ENCODE measurements around the gene PXN. TPM values are rescaled to one million over a fixed set of nuclear protein-coding genes. Genes with fewer than 3 reads are reported as not detected.
"Not testable (repeated sequence)": the region's sequence is repeated elsewhere in the genome, so short reads cannot be mapped to it uniquely, and the experiment has no call there.

PXN gene
- total and polyA plus RNA-seq, 4 donors, result 6.0 to 13.1 (median 12.3) TPM

GRCh38 chr12:120237360-120238171 lies 28.0 kb downstream of the PXN start:
- Histone ChIP-seq H3K9me3 (ENCODE audit: control insufficient read depth in 4 of 4, low read length in 3 of 4) (no peaks in the 10 kb centered on the region), H3K36me3 (ENCODE audit: control insufficient read depth in 4 of 4, insufficient read depth in 3 of 4, low read depth in 1 of 4, low read length in 3 of 4) (no peaks in the 10 kb centered on the region), H3K9ac (ENCODE audit: low read depth in 1 of 2, low read length in 2 of 2) (no peak overlapping the region), H3K4me1 (ENCODE audit: control insufficient read depth in 4 of 4, insufficient read depth in 4 of 4, low read length in 3 of 4) (peaks cover 14 to 50% (median 34%) of the 10 kb centered on the region in 4 donors), H3K27me3 (ENCODE audit: control insufficient read depth in 4 of 4, insufficient read depth in 4 of 4, low read length in 3 of 4) (no peaks in the 10 kb centered on the region), H3K4me3 (ENCODE audit: low read depth in 1 of 3, low read length in 3 of 3) (no peak overlapping the region), H3K27ac (ENCODE audit: low read depth in 1 of 2, low read length in 2 of 2) (peak overlapping the region; percentile 21 to 39)
- DNase-seq (ENCODE audit: low spot score), result no peak
- TF ChIP-seq ATF3 (IDR thresholded peaks at IDR 0.05) (no peak), EGR1 (IDR thresholded peaks at IDR 0.05; ENCODE audit: low read depth in 2 of 2) (no peak), RAD21 (IDR thresholded peaks at IDR 0.05) (no peak), FOXA1 (IDR thresholded peaks at IDR 0.05) (no peak), TAF1 (conservative IDR thresholded peaks at IDR 0.05) (no peak), NR2F2 (IDR thresholded peaks at IDR 0.05) (no peak), FOXA2 (IDR thresholded peaks at IDR 0.05) (no peak), RXRA (IDR thresholded peaks at IDR 0.05) (no peak), MAX (IDR thresholded peaks at IDR 0.05) (no peak), HNF4G (IDR thresholded peaks at IDR 0.05) (no peak)
- WGBS, result 75% methylated on average over 13 of the region's 13 CpGs

GRCh38 chr12:120236809-120237208 lies 28.7 kb downstream of the PXN start:
- H3K4me1 ChIP-seq (ENCODE audit: control insufficient read depth in 4 of 4, insufficient read depth in 4 of 4, low read length in 3 of 4), result peaks cover 12 to 49% (median 35%) of the 10 kb centered on the region in 4 donors
- 92% methylated on average over 3 of the region's 3 CpGs for WGBS
- H3K9ac ChIP-seq (ENCODE audit: low read depth in 1 of 2, low read length in 2 of 2); H3K27ac ChIP-seq (ENCODE audit: low read depth in 1 of 2, low read length in 2 of 2); H3K27me3 ChIP-seq (ENCODE audit: control insufficient read depth in 4 of 4, insufficient read depth in 4 of 4, low read length in 3 of 4); H3K4me3 ChIP-seq (ENCODE audit: low read depth in 1 of 3, low read length in 3 of 3); DNase-seq (ENCODE audit: low spot score); H3K36me3 ChIP-seq (ENCODE audit: control insufficient read depth in 4 of 4, insufficient read depth in 3 of 4, low read depth in 1 of 4, low read length in 3 of 4); H3K9me3 ChIP-seq (ENCODE audit: control insufficient read depth in 4 of 4, low read length in 3 of 4): not testable (repeated sequence)

GRCh38 chr12:120235369-120236323 lies 29.9 kb downstream of the PXN start:
- peaks cover 15 to 59% (median 44%) of the 10 kb centered on the region in 4 donors for H3K4me1 ChIP-seq (ENCODE audit: control insufficient read depth in 4 of 4, insufficient read depth in 4 of 4, low read length in 3 of 4)

More at GRCh38 chr12:120235369-120236323, 29.9 kb downstream of the PXN start:
- no peak overlapping the region for H3K9ac ChIP-seq (ENCODE audit: low read depth in 1 of 2, low read length in 2 of 2)
- H3K4me3 ChIP-seq (ENCODE audit: low read depth in 1 of 3, low read length in 3 of 3), result no peak overlapping the region
- peak overlapping the region; percentile 56 to 79 for H3K27ac ChIP-seq (ENCODE audit: low read depth in 1 of 2, low read length in 2 of 2)
- no peaks in the 10 kb centered on the region for H3K36me3 ChIP-seq (ENCODE audit: control insufficient read depth in 4 of 4, insufficient read depth in 3 of 4, low read depth in 1 of 4, low read length in 3 of 4)
- DNase-seq (ENCODE audit: low spot score), result no peak
- 91% methylated on average over 18 of the region's 18 CpGs for WGBS
- TF ChIP-seq JUND (IDR thresholded peaks at IDR 0.05) (no peak), FOXA2 (IDR thresholded peaks at IDR 0.05) (no peak), ATF3 (IDR thresholded peaks at IDR 0.05) (no peak), HNF4A (conservative IDR thresholded peaks at IDR 0.05) (no peak), REST (IDR thresholded peaks at IDR 0.05) (no peak), HNF4G (IDR thresholded peaks at IDR 0.05) (no peak), EGR1 (IDR thresholded peaks at IDR 0.05; ENCODE audit: low read depth in 2 of 2) (no peak), GABPA (IDR thresholded peaks at IDR 0.05 in 1 of 2, conservative IDR thresholded peaks at IDR 0.05 in 1 of 2) (no peak)
- H3K9me3 ChIP-seq (ENCODE audit: control insufficient read depth in 4 of 4, low read length in 3 of 4), result no peaks in the 10 kb centered on the region
- no peaks in the 10 kb centered on the region for H3K27me3 ChIP-seq (ENCODE audit: control insufficient read depth in 4 of 4, insufficient read depth in 4 of 4, low read length in 3 of 4)
